Amniotic stem cell (primary cell): ENCODE data around the gene SYNPO2.

Experiments used
- DNase-seq: peaks from one replicate; lab custom pipeline; 2025; lab: John Stamatoyannopoulos, UW

Gene SYNPO2

DNA sequence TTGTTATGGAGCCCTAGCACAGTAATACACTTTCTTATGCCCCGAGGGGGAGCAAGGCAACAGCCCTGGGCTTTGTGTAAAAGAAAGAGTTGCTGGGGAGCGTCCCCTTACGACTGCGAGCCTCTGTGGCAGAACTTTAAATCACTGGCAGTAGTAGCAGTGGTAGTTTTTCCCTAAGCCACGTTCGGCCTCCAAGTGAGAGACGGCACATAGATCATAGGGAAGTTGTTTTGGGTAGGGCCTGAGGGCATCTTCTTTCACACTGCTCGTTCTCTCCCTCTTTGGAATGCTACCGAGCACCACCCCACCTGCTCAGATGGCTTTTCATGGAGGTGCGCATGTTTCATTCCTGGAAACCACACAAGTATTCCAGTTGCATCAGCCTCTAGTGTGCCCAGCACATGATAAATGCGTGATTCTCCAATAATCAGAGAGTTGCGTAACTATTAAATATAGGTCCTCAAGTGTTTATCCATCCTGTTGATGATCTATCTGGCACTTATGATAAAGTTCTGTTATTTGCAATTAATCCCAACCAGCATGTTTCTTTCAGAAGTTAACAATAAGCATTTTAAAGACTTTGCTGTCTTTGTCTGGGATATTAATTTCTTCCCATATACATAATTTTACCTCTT, 7.0 kb upstream of the SYNPO2 start:
- DNase-seq, result no peak

DNA sequence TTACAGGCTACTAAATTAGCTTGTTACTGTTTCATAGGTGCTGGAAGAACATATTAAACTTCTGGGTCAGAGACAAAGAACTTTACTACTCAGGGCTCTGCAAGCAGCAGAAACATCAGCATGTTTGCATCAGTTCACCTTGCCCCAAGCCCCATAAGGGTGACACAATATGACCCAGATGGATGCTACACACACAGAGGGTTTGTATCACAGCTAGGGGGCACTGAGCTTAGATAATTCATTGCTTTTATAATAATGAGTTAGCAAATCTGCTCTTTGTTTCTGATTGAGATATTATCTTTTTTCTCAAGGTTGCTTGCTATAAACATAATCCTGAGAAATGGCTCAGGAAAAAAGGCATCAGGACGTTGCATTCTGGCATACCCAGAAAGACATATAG, 4.8 kb upstream of the SYNPO2 start:
- no peak for DNase-seq

DNA sequence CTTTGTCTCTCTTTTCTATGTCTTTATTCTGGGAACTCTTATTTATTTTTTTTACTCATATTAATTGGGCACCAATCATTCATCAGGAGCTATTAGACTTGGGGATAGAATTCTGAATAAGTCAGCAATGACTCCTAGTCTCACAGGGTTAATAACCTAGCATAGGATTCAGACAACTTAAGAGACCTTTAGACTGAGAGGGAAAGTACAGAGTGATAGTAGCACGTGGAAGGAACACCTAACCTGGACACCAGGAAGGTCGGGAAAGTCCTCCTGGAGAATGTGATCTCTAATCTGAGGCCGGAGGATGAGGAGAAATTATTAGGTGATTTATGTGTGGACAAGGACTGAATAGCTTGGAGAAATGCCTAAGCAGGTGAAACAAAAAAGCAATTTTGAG, 3.9 kb upstream of the SYNPO2 start:
- DNase-seq, result no peak

DNA sequence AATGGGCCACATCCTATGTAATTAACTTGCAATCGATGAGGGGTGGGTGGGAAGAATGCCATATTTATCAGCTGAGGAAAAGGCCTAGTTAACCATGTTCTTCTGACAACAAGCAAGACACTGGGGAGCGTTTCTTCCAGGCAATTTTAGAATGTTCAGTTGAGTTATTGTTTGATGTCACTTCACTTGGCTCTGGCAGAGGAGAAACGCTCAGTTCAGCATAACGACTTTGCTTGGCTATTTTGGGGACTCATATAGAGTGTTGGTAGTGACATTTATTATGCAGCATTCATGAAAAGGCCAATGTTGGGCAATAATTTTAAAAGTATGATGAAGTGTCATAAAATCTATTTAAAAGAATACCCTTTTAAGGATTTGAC, 648 bp downstream of the SYNPO2 start:
- no peak for DNase-seq

DNA sequence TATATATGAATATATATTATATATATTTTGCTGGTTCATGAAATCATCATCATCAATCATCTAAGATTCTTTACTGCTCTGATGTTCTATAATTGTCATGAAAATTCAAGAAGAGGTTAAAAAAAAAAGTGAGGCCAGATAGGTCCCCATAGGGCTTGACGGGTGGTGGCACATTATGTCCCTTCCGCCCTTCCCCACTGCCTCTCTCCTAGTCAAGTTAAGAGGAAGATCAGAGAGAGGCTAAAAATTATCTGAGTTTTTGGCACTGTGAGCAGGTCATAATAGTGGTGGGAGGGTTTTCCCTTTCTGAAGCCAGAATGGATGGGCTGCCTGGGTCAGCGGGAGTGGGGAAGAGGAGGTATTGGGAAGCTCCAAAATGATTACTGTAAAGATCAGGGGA, 5.4 kb downstream of the SYNPO2 start:
- DNase-seq, result no peak

DNA sequence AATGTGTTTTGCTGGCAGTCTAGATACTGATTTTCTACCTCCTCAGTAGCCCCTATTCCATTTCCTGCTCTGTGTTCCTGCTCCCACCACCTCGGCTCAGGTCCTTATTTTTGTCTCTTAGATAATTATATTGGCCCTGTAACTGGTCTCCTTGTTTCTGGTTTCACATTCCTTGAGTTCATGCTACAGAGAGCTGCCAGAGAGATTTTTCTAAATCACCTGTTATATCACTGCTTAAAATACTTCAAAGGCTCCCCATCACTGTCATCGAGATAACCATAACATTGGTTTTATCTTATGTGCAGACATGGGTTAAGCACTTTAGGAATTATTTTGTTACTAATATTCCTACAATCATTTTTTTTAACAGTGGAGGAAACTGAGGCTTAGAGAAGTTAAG, 9.6 kb downstream of the SYNPO2 start:
- DNase-seq, result no peak

DNA sequence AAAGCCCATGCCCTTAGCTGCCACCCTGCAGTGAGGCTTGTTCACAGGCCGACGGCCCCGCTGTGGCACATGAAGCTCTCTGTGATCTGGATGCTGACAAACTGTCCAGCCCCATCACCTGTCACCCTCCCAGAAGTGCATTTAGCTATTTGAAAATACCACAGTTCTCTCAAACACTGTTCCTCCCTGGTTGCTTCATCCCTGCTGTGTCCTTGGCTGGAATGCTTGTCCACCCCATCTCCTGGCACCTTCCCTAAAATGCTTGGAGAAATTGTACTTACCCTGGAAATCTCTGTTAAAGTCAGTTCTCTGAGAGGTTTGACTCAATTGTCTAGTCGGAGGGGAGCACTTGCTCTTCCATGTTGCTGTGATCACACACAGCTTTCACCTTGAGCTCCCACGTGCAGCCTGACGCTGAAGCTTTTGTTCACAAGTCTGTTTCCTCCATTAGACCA, 10.1 kb downstream of the SYNPO2 start:
- no peak for DNase-seq

DNA sequence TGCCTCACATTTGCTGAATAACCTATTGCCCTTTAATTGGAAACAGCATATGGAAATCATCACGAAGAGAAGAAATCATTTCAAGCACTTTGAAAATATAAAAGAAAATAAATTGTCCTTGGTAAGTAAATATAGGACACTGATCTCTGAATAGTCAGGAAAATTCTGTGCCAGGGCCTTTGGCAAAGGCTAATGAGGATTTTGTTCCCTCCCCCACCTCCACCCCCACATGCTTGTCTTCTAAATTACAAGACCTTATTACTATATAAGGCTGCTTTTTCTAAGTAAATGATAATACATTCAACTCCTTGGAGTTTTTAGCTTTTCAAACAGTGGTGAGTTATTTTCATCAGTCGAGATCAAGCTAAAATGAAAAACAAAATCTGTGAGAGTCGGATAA, 15.8 kb downstream of the SYNPO2 start:
- DNase-seq, result no peak

DNA sequence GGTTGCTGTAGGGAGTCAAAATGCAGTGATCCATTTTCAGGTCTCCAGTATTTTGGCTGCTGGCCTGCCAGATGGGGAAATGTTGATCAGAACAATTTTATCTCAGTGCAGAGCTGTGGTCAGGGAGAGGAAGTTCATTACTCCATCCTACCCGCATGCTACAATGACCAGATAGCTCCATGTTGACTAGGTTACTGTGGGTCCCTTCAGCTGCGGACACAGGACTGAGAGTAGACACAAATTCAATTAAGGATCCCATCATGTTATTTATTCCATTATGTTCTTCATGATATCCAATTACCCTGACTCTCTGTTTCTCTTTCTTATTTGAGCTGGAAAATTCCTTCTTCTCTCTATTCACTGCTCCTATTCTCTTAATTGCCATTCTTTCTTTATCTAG, 16.3 kb downstream of the SYNPO2 start:
- DNase-seq, result no peak

DNA sequence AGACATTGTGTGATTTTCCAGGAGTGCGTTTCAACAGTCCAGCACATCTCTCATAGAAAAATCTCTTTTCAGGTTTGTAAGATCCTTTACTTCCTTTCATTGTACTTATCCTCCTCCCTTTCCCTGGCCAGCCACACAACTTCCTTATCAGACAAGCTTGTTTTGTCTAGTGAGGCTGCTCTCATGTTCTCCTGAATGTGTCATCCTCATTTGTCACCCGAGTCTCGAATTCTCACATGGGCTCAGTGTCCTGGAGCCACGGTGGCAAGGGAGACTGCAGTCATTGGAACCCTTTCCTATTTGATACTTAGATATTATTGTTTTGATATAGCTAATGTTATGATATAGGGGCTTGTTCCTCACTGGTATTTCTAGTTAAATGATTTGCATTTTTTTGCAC, 16.9 kb downstream of the SYNPO2 start:
- no peak for DNase-seq

DNA sequence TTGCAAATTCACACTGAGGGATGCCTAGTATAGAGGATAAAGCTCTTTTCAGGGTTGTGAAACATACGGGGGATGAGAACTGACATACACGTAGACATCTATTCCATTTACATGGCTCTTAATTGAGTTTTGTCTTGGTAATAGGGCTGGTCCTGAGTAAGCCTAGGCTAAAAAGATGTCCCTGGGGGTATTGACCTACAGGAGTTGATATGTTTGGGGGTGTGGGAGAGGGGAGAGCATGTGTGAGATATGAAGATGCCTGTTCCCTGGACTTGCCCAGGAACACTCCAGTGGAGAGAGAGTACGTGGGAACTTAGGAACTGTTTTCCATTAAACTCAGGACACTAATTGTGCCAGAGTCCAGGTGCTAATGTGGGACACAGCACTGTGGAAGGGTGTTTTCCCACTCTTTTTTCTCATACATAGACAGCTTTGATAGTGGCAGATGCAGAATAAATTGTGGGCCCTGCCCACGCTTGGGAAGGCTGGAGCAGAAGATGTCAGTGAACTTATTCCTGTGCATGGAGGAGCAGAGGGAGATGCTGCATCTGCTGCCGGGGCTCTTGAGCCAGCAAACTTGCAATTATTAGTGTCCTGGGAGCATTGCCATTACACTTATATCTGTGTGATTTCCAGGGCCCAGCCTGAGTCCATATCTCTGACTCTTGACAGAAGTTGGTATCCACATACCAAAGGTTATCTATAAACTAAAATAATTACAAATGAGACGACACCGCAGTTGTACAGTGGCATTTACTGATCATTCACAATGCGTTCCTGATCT, 20.7 kb downstream of the SYNPO2 start:
- DNase-seq, result no peak

DNA sequence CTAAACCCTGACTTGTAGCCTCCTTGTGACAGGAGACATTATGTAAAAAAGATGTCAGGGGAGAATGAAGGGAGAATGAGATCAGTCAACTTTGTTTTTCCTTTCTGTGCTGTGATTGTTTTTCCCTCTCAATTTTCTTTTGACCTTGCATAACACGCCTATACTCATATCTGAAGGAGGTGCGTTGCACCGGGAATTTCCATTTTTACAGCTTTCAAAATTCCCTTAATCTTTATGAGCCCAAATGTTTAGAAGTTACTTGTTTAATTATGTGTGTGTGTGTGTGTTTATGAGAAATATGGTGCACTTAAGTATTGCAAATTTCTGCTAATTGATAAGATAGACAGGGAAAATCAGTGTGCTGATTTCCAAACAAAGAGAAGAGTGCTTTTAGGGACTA, 21.6 kb downstream of the SYNPO2 start:
- no peak for DNase-seq

DNA sequence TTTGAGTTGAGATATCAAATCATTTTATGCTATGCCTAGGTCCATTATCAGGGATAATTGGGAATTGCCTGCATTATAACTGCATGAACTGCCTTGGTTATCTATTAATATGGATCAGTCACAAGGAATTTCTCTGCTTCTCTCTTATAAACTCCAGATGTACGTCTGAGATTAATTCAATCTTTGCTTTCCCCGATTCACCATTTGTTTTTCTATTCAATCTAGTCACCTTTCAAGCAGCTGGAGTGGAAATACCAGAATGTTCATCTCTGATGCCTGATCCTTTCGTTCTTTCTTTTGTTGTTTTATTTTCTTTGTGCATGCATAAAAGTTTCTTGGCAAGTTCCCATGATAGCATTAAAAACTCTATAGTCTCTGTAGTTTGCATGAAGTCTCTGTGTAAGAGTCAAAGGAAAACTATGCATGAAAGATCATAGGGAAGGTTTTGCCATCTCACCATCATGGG, 22.6 kb downstream of the SYNPO2 start:
- peak; percentile 16 for DNase-seq

DNA sequence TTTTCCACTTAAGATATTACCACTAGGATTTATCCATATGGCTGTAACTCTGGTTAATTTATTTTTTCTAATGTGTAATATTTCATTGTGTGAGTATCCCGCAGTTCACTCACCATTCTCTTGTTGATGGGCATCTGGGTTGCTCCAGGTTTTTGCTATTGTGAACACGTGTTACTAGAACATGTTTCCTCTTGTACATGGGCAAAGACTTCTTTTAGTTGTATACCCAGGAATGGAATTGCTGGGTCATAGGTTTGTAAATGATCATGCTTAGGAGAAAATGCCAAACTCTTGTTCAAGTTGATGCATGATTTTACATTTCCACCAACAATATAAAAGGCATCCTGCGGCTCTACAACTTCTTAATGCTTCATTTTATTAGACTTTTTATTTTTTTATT, 26.8 kb downstream of the SYNPO2 start:
- no peak for DNase-seq

DNA sequence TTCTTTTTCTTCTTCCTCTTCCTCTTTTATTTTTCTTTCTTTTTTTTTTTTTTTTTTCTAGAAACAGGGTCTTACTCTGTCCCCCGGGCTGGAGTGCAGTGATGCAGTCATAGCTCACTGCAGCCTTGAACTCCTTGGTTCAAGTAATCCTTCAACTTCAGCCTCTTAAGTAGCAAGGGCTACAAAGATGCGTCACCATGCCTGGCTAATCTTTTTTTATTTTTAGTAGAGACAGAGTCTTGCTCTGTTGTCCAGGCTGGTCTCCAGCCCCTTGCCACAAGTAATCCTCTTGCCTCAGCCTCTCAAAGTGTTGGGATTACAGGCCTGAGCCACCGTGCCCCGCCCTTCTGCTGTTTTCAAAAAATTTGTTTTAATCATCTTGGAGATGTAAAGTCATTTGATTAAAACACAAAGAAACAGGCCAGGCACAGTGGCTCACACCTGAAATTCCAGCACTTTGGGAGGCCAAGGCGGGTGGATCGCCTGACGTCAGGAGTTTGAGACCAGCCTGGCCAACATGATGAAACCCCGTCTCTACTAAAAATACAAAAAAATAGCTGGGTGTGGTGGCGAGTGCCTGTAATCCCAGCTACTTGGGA, 28.1 kb downstream of the SYNPO2 start:
- no peak for DNase-seq

DNA sequence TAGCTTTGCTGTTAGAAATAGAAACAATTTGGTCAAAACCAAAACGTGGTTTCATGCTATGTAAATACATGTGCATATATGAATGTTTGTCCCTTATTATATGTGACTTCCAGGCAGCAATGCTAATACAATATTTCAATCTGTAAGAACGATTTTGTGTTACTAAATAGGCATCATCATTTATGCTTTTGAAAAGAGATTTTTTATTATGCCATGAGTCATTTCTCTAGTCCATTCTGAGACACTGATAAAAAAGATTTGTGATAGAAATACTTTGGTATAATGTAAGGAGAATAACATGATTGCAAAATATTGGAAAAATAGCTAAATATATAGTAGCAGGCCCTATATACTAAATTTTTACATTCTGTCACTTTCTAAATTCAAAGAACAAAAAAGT, 28.9 kb downstream of the SYNPO2 start:
- no peak for DNase-seq

DNA sequence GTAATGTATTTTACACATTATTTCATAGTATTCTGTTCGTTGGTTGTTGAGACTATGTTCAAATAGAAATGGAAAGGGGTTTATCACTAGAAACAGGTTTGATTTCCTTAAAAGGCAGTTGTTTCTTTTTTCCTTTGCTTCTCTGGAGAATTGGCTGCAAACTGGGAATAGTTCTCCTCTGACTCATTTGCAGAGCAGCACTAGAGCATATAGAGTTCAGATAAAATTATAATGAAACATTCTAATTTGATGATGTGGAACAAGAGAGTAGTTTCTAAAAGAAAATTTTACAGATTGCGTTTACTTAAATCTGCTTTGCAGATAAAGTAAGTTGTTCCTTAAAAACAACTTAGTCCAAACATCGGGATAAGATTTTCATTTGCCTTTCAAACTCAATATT, 29.7 kb downstream of the SYNPO2 start:
- peak; percentile 48 for DNase-seq

DNA sequence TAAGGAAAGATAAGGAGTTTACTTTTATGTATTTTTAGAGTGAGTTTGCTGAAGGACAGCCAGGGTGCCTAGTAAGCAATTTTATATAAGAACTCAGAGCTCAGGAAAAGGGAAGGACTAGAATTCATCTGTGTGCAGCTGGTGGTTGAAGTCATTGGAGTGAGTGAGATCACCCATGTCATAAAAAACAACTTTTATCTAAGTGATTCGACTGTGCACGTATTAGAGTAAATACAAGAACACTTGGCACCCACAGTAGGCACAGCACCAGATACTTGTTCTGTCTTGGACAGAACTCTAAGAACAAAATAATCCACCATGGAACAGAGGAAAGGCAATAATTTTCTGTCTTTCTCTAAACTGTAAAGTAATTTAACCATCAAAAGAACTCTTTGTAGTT, 31.6 kb downstream of the SYNPO2 start:
- DNase-seq, result no peak

DNA sequence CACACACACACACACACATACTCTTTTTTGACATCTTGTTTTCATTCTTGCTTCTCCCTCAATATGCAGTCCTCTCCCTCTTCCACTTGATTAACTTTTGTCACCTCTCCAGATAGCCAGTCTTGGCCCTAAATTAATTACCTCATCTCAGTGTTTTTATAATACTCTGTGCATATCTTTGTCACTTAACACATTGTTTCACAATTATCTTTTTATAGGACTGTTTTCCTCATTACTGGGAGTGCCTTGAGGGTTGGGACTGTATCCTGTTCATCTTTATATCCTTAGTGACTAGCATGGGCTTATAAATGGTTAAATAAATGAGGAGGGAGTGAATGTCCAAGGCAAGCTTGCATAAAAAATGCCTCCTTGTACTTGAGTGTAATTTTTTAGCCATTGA, 33.1 kb downstream of the SYNPO2 start:
- DNase-seq, result no peak

DNA sequence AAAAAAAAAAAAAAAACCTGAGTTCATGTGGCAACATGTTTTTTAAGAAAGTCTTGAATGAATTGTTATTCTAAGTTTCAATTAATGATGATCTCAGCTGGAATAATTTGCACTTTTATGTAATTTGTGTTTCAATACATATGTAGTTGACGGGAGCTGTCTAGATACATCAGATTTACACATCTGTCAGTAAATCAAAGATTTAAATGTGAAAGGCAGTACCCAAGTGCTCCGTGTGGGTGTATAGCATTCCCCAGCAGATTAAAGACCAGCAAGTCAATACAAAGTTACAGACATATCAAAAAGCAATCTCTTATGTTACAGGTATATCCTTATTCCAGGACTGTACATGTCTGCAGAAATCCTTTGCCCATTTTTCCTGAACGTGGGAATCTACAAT, 35.2 kb downstream of the SYNPO2 start:
- no peak for DNase-seq

DNA sequence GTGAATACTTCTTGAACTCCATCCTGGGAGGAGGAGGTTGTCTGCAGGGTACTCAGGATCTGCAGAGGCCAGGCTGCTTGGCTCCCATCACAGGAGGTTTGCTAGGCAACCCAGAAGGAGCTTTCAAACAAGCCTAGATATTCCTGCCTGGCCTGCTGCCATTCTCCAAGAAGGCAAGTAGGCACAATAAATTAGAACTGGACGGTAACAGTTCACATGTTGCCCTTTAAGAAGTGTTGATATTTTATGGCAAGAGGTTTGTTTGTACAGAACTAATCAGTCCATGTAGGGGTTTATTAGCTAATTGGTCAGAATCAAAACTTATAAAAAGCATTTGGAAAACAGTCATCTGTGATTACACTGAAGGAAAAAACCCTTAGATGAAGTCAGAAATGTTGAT, 39.3 kb downstream of the SYNPO2 start:
- DNase-seq, result no peak

DNA sequence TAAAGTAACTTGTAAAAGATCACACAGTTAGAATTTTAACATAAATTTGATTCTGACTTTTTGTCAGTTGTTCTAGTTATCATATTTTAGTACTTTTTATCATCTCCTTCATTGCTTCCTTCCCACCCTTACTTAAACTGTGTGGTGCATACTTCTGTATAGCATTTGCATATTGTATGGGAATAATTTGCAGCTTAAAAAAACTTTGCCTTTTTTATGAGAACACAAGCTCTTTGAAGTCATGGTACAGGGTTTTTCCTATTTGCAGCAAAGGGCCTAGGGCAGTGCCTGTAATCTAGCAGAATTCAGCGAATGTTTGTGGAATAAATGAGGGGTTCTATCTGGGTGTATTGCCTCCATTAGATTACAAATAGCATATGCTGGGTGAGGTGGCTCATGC, 41.6 kb downstream of the SYNPO2 start:
- no peak for DNase-seq

DNA sequence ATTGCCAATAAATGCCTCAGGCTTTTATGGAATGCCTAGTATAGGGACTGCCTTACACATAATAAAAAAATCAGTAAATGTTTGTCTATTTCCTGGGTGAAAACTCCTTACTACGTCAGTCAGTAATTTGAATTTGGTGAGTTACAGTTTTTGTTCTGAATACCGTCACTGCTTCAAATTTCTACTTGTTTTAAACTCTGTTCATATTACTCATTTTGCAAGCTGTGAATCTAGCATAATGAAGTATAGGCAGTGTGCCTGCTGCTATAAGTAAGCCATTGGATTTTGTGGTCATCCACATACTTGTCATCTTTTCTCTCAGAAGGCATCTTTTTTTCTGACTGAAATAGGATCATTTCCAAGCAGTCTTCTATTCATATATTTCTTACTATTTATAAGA, 43.1 kb downstream of the SYNPO2 start:
- no peak for DNase-seq
